GM12878 (cell line): ENCODE measurements around the gene SLC25A41. TPM values are rescaled to one million over a fixed set of nuclear protein-coding genes. Genes with fewer than 3 reads are reported as not detected.
A peak's percentile ranks its signal among the peaks of the same experiment; 100 is the strongest.

Experiments
- ATAC-seq: fragments of 200-7000 bp; cut with Tn5 transposase; 3 replicates; pipeline ENCODE4 v1.9.1; 2020; ENCODE audit warnings: mild to moderate bottlenecking, moderate library complexity
- BruUV-seq: library from RNA; stranded (reverse); fragments of 400-500 nt; replicated peaks from 2 replicates; lab custom pipeline; 2021; lab: Mats Ljungman, UMichigan
- CTCF ChIA-PET: fragments of 300-600 bp; sonication (Branson Sonifier 250); formaldehyde crosslinking; extraction: SDS; loops from one replicate; lab custom pipeline; 2021; ENCODE audit warnings: inconsistent platforms; lab: Yijun Ruan, JAX
- POLR2A ChIA-PET: fragments of 350-600 bp; formaldehyde crosslinking; extraction: SDS; loops from one replicate; lab custom pipeline; 2021; ENCODE audit warnings: inconsistent platforms; lab: Charles Lee
- RAD21 ChIA-PET: fragments of 300-600 bp; sonication (Branson Sonifier 250); formaldehyde crosslinking; loops from one replicate; lab custom pipeline; 2023; ENCODE audit warnings: antibody characterized with exemption; ENCODE audit not compliant: unreplicated experiment; lab: Charles Lee
- SMC1A ChIA-PET: fragments of 300-600 bp; sonication (Branson Sonifier 250); formaldehyde crosslinking; loops from one replicate; lab custom pipeline; 2023; ENCODE audit not compliant: unreplicated experiment, uncharacterized antibody; lab: Charles Lee
- DNase-seq: peaks from one replicate; pipeline ENCODE4 v3.0.0-alpha.2; 2011; ENCODE audit warnings: low read depth, low spot score
- FAIRE-seq: peaks from 3 replicates; lab custom pipeline; 2011; peaks lifted over from hg19 to GRCh38; lab: Jason Lieb, UNC
- H2AFZ ChIP-seq: 2 replicates; pipeline ENCODE4 v1.6.0; 2011; ENCODE audit warnings: low read depth, low read length, control low read depth; ENCODE audit not compliant: control insufficient read depth
- H3K27ac ChIP-seq: 2 replicates; pipeline ENCODE4 v1.5.1; 2011; ENCODE audit warnings: control low read depth; ENCODE audit not compliant: control insufficient read depth, insufficient read depth
- H3K27me3 ChIP-seq, 2 experiments: replicated peaks in 1 of 2; 2 replicates each; pipeline versions ENCODE4 v1.6.0 to v1.6.1; 2011; ENCODE audit warnings: low read length in 1 of 2; ENCODE audit not compliant: control insufficient read depth in 2 of 2, insufficient read depth in 2 of 2
- H3K36me3 ChIP-seq, 2 experiments: 2 replicates each; pipeline ENCODE4 v1.5.1; 2011; ENCODE audit warnings: low read length in 1 of 2; ENCODE audit not compliant: control insufficient read depth in 2 of 2, insufficient read depth in 2 of 2
- H3K4me1 ChIP-seq: 2 replicates; pipeline ENCODE4 v1.6.1; 2011; ENCODE audit warnings: mild to moderate bottlenecking, low read length, moderate library complexity, mixed read lengths; ENCODE audit not compliant: control insufficient read depth, insufficient read depth
- H3K4me2 ChIP-seq: 2 replicates; pipeline ENCODE4 v1.6.0; 2011; ENCODE audit warnings: control low read depth; ENCODE audit not compliant: control insufficient read depth, insufficient read depth
- H3K4me3 ChIP-seq: fragments of 200-600 bp; sonication (generic); 2 replicates; pipeline ENCODE4 v1.5.1; 2016
- H3K79me2 ChIP-seq: 2 replicates; pipeline ENCODE4 v1.6.0; 2011; ENCODE audit warnings: low read length; ENCODE audit not compliant: control insufficient read depth, insufficient read depth
- H3K9ac ChIP-seq: 2 replicates; pipeline ENCODE4 v1.8.0; 2011; ENCODE audit warnings: low read length, control low read depth, mixed read lengths; ENCODE audit not compliant: control insufficient read depth, insufficient read depth
- H3K9me3 ChIP-seq: replicated peaks from 3 replicates; pipeline ENCODE4 v1.5.1; 2011; ENCODE audit warnings: mild to moderate bottlenecking, low read length; ENCODE audit not compliant: control insufficient read depth, insufficient read depth
- H4K20me1 ChIP-seq: 2 replicates; pipeline ENCODE4 v1.6.0; 2011; ENCODE audit not compliant: control insufficient read depth, insufficient read depth
- CREM ChIP-seq: IDR thresholded peaks from 2 replicates; pipeline ENCODE4 v1.6.1; 2014; ENCODE audit warnings: antibody characterized with exemption, low read depth
- IKZF2 ChIP-seq, 2 experiments: fragments of 450-650 bp; IDR thresholded peaks; 2 replicates each; pipeline ENCODE4 v1.6.1; 2017; ENCODE audit warnings: mild to moderate bottlenecking in 2 of 2, moderate library complexity in 2 of 2
- LARP7 ChIP-seq: fragments of 450-650 bp; IDR thresholded peaks from 2 replicates; pipeline ENCODE4 v1.6.1; 2017; ENCODE audit warnings: mild to moderate bottlenecking
- NR2C1 ChIP-seq: fragments of 450-650 bp; IDR thresholded peaks from 2 replicates; pipeline ENCODE4 v1.6.1; 2017; ENCODE audit warnings: antibody characterized with exemption, mild to moderate bottlenecking, moderate library complexity
- NRF1 ChIP-seq: conservative IDR thresholded peaks from 2 replicates; pipeline ENCODE4 v1.6.1; 2011; ENCODE audit warnings: mild to moderate bottlenecking, low read depth, low read length, improper control_type of control experiment
- POLR2A ChIP-seq: IDR thresholded peaks from 2 replicates; pipeline ENCODE4 v1.6.1; 2011; ENCODE audit warnings: low read depth, mild to moderate bottlenecking, low read length
- RB1 ChIP-seq: fragments of 450-650 bp; formaldehyde crosslinking; IDR thresholded peaks from 2 replicates; pipeline ENCODE4 v1.6.1; 2017; ENCODE audit warnings: mild to moderate bottlenecking, borderline replicate concordance
- RFX5 ChIP-seq: IDR thresholded peaks from 2 replicates; pipeline ENCODE4 v1.6.1; 2011; ENCODE audit warnings: low read depth, low read length, improper control_type of control experiment
- SMARCA5 ChIP-seq: fragments of 450-650 bp; IDR thresholded peaks from 2 replicates; pipeline ENCODE4 v1.6.1; 2017; ENCODE audit warnings: mild to moderate bottlenecking
- SPI1 ChIP-seq: IDR thresholded peaks from 2 replicates; pipeline ENCODE4 v1.6.1; 2011; ENCODE audit warnings: low read depth, mild to moderate bottlenecking, low read length, moderate library complexity, borderline replicate concordance; ENCODE audit not compliant: insufficient read depth
- TCF12 ChIP-seq: IDR thresholded peaks from 2 replicates; pipeline ENCODE4 v1.6.1; 2011; ENCODE audit warnings: low read depth, mild to moderate bottlenecking, low read length
- ZBED1 ChIP-seq: IDR thresholded peaks from 2 replicates; pipeline ENCODE4 v1.6.1; 2016; ENCODE audit warnings: borderline replicate concordance
- ZNF217 ChIP-seq: fragments of 450-650 bp; IDR thresholded peaks from 2 replicates; pipeline ENCODE4 v1.6.1; 2017; ENCODE audit warnings: antibody characterized with exemption, mild to moderate bottlenecking
- ZNF24 ChIP-seq: fragments of 450-650 bp; IDR thresholded peaks from 2 replicates; pipeline ENCODE4 v1.6.1; 2017; ENCODE audit warnings: antibody characterized with exemption, mild to moderate bottlenecking
- ZNF687 ChIP-seq: fragments of 450-650 bp; IDR thresholded peaks from 2 replicates; pipeline ENCODE4 v1.6.1; 2017; ENCODE audit warnings: mild to moderate bottlenecking, moderate library complexity
- WGBS: methylation state at CpG from one replicate; pipeline ENCODE4 v1.1.6; 2016; ENCODE audit warnings: low lambda C conversion rate; ENCODE audit not compliant: insufficient replicate concordance, insufficient coverage; ENCODE audit errors: missing lambda C conversion rate; 5-methylcytosine and 5-hydroxymethylcytosine counted together
- in situ Hi-C: fragments of 300-500 bp; cut with MboI; formaldehyde crosslinking; loops from 9 replicates; pipeline ENCODE4 v1.14.3; 2018; ENCODE audit warnings: mixed read lengths
- intact Hi-C: fragments of 100-400 bp; cut with micrococcal nuclease; formaldehyde crosslinking; loops from one replicate; pipeline ENCODE4 v1.14.2; 2022; ENCODE audit not compliant: unreplicated experiment
- polyA plus RNA-seq, 11 experiments: library from polyadenylated mRNA; depleted of rRNA in 4 of 11; unstranded in 6 of 11; stranded (reverse) in 5 of 11; fragments of >200 nt; fragmentation: Nextera tagmentation in 4 of 11; fragmentation: Illumina TruSeq in 1 of 11; extraction: Ambion mirVana in 4 of 11; extraction: Trizol in 1 of 11; gene quantifications; 1 replicate in 1 of 11; 2 replicates in 10 of 11; pipeline versions ENCODE4 v1.2.1 to v1.2.3, GENCODE V29; 2011 to 2016; ENCODE audit warnings: inconsistent platforms in 2 of 11, missing spikeins in 2 of 11, low read depth in 1 of 11
- total RNA-seq, 4 experiments: library from RNA; depleted of rRNA in 3 of 4; stranded (reverse); fragments of >200 nt in 3 of 4; fragmentation: Illumina TruSeq in 1 of 4; extraction: Trizol in 1 of 4; gene quantifications; 2 replicates each; pipeline versions ENCODE4 v1.2.1 to v1.2.3, GENCODE V29; 2013 to 2021
- TF ChIP-seq, protein P1 (sequence below): fragments of 450-650 bp; IDR thresholded peaks from 2 replicates; pipeline ENCODE4 v1.6.1; 2016; ENCODE audit warnings: mild to moderate bottlenecking
- TF ChIP-seq, protein P2 (sequence below): fragments of 450-650 bp; IDR thresholded peaks from 2 replicates; pipeline ENCODE4 v1.6.1; 2017; ENCODE audit warnings: low read depth, mild to moderate bottlenecking, moderate library complexity

The SLC25A41 gene
- total and polyA plus RNA-seq, 10 of the 15 experiments (the other 5 are each of a cell fraction or from before 2014, with no cell fraction given): 0.23 to 1.2 (median 0.43) TPM; not detected in 2

DNA sequence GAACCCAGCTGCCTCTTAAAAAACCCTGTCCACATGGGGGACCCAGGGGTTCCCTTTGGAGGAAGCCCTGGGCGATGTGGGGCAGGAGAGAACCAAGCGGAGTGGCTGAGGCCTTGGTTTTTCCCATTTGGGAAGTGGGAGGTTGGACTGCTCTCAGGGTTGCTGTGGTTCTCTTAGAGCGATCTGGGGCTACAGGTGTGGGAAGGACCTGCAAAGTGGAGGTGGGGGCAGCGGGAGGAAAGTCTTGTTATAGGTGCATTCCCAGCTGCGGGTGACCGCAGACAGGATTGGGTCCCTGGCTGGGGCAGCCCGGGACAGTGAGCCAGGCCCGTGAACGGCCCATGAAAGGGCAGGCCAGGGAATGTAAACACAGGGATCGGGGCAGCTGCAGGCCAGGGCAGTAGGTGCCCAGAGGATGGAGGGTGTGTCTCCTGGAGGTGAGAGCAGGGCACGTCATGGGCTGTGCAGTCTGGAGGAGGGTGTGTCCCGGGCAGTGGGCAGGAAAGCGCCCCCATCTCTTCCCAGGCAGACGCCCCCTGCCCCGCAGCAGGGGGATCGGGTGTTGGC, 25.2 kb upstream of the SLC25A41 start:
- ChIA-PET SMC1A (interaction anchor here (0.7 to 1.7 kb wide), 7 partner anchors 10 to 279 kb away, joined by 3 to 5 read pairs (median 3); partner anchors contain the start of gene GPR108), RAD21 (interaction anchor here (0.6 to 2.1 kb wide), 8 partner anchors 22 to 403 kb away, joined by 3 to 11 read pairs (median 3); partner anchors contain the start of genes CLPP, DENND1C, GTF2F1 and KHSRP), CTCF (interaction anchor here (0.6 to 2.0 kb wide), 5 partner anchors 23 to 412 kb away, joined by 3 to 8 read pairs (median 5); partner anchors contain the start of gene DENND1C), POLR2A (interaction anchor here (1.0 to 1.8 kb wide), 3 partner anchors 22 to 34 kb away, joined by 3 to 10 read pairs (median 8); partner anchors contain the start of genes DENND1C and KHSRP)
- BruUV-seq: no TSS peak
- H2AFZ ChIP-seq: no peak overlapping the region; the same call in 1 of the 2 replicates
- TF ChIP-seq ZNF687 (no peak), ZNF217 (peak; percentile 15; the same call in 1 of the 2 replicates), RB1 (no peak), NRF1 (no peak), NR2C1 (no peak), SPI1 (no peak), ZNF24 (no peak), LARP7 (peak; percentile 36; the same call in 1 of the 2 replicates), IKZF2 (IDR thresholded peaks at IDR 0.05) (peak in 1 of 2 experiments; percentile 33; a peak in 2 of 4 replicates), POLR2A (no peak), CREM (no peak), TCF12 (no peak), SMARCA5 (peak; percentile 13; the same call in 1 of the 2 replicates), RFX5 (no peak), ZBED1 (no peak)
- TF ChIP-seq, protein P1, sequence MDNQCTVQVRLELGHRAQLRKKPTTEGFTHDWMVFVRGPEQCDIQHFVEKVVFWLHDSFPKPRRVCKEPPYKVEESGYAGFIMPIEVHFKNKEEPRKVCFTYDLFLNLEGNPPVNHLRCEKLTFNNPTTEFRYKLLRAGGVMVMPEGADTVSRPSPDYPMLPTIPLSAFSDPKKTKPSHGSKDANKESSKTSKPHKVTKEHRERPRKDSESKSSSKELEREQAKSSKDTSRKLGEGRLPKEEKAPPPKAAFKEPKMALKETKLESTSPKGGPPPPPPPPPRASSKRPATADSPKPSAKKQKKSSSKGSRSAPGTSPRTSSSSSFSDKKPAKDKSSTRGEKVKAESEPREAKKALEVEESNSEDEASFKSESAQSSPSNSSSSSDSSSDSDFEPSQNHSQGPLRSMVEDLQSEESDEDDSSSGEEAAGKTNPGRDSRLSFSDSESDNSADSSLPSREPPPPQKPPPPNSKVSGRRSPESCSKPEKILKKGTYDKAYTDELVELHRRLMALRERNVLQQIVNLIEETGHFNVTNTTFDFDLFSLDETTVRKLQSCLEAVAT: peak; percentile 74
- TF ChIP-seq, protein P2, sequence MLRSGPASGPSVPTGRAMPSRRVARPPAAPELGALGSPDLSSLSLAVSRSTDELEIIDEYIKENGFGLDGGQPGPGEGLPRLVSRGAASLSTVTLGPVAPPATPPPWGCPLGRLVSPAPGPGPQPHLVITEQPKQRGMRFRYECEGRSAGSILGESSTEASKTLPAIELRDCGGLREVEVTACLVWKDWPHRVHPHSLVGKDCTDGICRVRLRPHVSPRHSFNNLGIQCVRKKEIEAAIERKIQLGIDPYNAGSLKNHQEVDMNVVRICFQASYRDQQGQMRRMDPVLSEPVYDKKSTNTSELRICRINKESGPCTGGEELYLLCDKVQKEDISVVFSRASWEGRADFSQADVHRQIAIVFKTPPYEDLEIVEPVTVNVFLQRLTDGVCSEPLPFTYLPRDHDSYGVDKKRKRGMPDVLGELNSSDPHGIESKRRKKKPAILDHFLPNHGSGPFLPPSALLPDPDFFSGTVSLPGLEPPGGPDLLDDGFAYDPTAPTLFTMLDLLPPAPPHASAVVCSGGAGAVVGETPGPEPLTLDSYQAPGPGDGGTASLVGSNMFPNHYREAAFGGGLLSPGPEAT: peak; percentile 40
- H3K27me3 ChIP-seq: no peaks in the 10 kb centered on the region
- peak overlapping the region; percentile 82 for H3K9ac ChIP-seq
- intact Hi-C loops: loop anchor here (2.0 kb wide), 1 partner anchor 46 kb away; no protein-coding TSS in a partner anchor
- peak; percentile 22 for ATAC-seq
- peak overlapping the region; percentile 80 for H3K4me3 ChIP-seq
- no peak for DNase-seq
- H3K4me2 ChIP-seq: peak overlapping the region; percentile 95
- peak overlapping the region; percentile 94 for H3K27ac ChIP-seq
- peaks cover 17% of the 10 kb centered on the region; the same call in 2 of the 3 replicates for H3K9me3 ChIP-seq
- peaks cover 18% of the 10 kb centered on the region for H3K79me2 ChIP-seq
- H3K4me1 ChIP-seq: peaks cover 10% of the 10 kb centered on the region
- no peak for FAIRE-seq
- peaks cover 10 to 24% of the 10 kb centered on the region in 2 experiments; a peak in 3 of 4 replicates for H3K36me3 ChIP-seq
- 3% methylated on average over 16 of the region's 16 CpGs for WGBS
- in situ Hi-C loops: no loop called here
- no peaks in the 10 kb centered on the region for H4K20me1 ChIP-seq
